T-helper 2 cell (primary cell): ENCODE measurements around the gene WDR49.

Source experiments
- DNase-seq, 5 experiments: peaks; one replicate each; pipeline versions ENCODE4 v3.0.0 to v3.0.0-alpha.2; 2012 to 2022

The WDR49 gene

DNA sequence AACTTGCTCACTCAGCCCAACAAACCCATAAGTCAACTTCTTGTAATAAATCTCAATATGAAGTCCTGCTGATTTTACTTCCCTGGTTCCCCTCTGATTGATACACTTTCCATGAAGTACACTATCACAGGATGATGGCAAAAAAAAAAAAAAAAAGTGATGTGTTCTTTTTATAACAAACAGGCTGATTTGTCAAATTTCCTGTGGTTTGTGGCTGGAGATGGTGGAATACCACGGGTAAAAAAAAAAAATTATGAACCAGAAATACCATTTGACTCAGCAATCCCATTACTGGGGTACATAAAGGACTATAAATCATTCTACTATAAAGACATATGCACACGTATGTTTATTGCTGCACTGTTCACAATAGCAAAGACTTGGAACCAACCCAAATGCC lies 169.2 kb downstream of the WDR49 start:
- DNase-seq: no peak

DNA sequence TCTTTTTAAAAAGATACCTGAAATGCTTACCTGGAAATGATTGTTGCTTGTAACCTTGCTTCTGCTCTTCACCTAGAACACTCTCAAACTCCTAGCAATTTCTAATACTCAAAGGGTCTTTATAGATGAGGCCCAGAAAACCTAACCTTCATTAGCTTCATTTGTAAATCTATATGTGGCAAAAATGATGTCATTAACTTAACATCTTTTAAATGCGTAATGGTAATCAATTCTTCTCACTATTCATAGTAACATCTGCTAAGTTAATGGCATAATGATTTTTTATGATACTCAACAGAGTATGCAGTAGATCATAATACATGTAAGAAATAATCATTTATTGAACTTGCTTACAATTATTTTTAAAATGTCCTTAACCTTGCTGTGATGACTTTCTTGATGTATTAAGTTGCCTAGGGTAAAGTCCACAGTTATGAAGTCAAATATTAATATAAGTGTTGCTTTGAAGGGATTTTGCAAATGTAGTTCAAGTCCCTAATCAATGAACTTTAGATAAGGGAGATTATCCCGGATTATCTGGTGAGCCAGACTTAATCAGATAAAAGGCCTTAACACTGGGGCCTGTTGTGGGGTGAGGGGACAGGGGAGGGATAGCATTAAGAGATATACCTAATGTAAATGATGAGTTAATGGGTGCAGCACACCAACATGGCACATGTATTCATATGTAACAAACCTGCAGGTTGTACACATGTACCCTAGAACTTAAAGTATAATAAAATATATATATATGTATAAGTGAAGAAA lies 169.8 kb downstream of the WDR49 start:
- no peak for DNase-seq

DNA sequence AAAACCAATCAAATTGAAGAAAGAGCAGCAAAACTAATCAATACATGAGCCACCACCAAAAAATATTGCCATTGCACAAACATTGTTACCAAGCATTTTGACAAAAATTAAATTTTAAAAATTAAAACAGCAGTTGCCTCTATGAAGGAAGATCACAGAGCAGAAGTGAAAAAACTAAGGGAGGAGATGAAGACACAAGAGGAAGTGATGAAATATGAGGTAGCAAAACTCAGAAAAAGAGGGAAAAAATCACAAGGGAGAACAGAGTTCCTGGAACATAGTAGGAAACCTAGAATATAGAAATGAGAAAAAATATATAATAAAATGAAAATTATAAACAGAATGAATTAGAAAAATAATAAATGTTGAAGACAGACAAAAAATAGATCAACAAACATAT lies 172.6 kb downstream of the WDR49 start:
- no peak for DNase-seq

DNA sequence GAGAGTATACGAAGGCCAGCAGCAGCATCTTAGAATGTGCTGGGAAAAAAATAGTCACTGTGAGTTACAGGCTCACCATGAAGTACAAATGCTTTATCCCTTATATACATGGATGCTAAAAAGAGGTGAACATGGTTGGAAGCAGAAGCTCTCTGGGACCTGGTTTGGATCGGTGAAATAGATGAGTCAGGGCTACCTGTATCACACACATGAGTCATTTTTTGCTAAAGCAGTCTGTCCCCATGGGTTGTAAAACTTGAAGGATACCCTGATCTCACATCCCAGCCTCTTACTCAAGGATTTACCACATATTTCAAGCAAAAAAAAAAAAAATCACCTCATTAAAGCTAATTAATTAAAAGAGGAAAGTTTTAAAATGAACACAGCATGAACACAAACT lies 173.0 kb downstream of the WDR49 start:
- DNase-seq: no peak

DNA sequence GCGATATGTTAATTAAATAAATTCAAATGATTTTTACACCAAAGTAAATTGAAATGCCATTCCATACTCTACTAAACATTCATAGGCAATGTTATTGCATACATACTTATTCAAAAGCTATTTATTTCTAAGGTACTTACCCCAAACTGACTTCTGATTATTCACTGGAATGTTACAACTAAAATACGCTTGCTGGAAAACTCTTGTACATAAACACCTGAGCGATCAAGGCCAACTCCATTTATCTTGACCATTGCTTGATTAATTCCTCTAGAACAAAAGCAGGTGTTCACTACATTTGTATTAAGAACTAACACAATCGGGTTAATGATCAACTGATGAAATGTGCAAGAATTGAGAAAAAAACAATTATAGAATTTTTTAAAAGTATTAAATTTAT lies 179.9 kb downstream of the WDR49 start, which contains the start of gene SERPINI2:
SERPINI2 (minus strand) TSS at position 180 of the 400 bp plus-strand sequence. CDS start 2,208 bp downstream, outside the sequence.
- no peak for DNase-seq

DNA sequence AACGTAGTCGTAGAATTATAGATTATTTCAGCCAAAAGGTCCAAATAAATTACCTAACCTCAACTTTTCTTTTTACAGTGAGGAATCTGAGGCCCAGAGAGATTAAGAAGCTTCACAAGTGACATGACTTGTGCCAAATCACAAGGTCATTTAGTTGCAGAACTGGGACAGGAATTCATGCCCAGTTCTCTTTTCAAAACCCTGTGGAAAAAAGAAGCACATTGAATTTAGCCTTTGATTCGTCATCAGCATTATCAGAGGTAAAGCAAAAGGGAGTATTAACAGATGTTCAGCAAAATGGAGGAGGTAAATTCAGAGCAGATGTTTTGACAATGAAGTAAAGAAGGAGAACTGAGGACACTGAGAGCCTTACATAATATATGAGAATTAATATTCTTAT lies 184.4 kb downstream of the WDR49 start:
- no peak for DNase-seq

DNA sequence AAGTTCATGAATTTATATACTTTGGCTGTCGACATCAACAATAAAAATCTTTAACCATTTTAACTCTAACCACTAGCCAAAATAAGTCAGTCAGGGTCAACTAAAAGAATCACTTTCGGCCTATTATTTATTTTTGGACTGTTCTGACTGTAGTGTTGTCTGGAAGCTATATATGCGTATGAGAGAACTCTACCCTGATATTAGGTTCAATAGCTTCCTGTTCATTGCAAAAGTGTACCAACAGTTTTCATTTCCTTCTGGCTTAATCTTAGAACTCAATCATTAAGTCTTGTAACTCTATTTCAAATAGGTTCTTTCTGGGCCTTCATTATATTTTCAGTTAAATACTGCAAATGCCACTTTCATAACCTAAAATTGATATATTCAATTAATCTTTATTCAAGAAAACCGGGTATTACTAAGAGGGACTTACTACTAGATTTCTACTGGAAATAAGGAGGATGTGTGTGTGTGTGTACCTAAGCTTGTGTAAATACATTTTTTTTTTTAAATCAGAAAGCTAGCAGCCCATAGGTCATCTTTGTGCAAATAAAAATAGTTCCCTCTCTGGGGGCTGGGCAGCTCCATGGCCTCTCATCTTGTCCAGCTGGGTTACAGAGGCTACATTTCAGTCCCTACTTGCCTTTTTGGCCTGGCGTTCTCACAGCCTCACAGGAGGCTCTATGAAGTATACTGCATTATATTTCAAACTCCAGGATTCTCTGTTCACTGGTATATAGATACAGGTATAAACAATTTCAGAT lies 185.7 kb downstream of the WDR49 start:
- DNase-seq: no peak

DNA sequence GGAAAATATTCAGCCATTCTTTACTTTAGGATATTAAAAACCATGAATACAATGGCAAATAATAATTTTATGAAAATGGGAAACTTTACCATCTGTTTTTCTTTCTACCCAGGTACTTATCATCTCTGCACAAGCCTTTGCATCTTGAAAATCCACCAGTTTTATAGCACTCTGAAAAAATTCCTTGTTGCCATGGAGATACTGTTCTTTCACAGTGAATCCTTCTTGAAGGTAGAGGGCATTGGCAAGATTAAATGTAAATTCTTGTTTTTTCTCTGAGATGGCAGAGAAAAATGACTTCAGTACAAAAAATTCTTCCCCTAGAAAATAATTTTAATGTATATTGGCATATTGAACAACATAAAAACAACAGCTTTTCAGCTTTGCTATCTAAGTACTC lies 186.8 kb downstream of the WDR49 start:
- no peak for DNase-seq

DNA sequence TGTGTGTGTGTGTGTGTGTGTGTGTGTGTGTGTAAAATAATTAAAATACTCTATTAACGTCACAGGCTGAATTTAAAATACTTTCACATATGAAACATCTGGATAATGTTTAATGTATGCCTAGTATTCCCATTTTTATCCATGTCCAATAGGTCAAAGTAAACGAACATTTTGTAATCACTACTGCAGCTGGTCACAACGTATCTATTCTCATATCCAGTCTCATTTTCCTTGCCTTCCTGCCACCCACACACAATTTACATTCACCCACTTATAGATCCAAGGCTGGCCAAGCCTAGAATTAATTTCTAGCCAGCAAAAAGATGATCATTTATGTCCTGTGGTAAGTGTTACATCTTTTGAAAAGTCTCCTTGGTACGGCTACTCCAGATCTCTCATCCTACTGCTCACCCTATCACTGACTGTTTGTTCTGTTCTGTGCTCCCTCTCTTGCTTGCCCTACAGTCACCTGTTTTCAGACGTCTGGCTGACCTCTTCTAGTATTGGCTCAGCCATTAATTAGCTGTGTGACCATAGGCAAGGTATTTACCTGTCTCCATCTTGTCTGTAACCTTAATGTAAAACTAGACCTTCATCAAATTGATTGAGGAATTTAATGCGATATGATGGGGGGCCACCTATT lies 197.5 kb downstream of the WDR49 start:
- DNase-seq: no peak

DNA sequence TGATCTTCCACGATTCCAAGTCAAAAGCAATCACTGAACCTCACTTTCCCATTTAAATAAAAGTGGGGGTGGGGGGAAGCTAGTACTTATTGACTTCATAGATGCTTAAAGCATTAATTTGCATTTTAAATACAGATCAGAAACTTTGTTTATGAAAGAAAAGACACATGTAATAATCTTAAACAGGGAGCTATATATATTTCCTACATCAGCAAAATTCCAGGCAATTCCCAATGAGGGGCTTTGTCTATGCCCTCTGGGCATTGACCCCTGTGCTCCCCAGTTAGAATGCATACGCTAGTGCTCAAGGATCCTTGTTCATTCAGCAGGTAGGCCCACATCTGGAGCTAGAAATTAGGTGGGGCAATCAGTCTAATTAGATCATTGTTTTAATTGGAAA lies 199.9 kb downstream of the WDR49 start:
- no peak for DNase-seq

DNA sequence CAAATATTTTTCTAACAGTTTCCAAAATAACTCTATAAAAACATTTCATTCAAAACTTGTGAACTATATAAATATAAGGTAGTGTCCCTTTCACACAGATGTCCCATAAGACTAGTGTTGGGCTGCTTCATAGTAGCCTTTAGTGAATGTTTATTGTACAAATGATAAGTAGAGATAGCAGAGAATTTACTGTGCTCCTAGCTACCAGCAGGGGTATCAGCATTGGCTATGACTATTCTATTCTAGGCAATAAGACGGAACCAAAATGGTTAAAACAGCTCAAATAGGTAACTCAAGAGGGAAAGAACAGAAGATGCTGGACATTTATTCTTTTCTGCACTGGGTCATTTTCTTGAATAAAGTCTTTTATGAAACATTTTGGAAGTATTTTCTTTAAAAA lies 202.5 kb downstream of the WDR49 start:
- DNase-seq: no peak

DNA sequence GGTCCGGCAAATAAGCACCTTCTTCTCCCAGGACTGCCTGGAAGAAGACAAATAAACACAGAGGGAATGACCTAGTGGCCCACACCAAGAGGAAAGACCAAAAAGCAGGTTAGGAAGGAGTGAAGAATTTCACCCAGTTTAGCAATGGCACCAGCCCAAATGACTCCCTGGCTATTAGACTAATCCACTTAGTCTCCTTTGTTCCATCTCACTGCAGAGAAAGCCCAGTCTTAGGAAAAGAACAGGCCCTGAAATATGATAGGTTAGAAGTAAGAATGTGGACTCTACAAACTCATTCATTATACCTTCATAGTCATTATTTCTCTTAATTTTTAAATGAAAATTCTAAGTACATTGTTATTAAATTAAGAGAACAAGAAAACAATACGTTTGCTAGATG lies 203.1 kb downstream of the WDR49 start:
- DNase-seq: no peak

DNA sequence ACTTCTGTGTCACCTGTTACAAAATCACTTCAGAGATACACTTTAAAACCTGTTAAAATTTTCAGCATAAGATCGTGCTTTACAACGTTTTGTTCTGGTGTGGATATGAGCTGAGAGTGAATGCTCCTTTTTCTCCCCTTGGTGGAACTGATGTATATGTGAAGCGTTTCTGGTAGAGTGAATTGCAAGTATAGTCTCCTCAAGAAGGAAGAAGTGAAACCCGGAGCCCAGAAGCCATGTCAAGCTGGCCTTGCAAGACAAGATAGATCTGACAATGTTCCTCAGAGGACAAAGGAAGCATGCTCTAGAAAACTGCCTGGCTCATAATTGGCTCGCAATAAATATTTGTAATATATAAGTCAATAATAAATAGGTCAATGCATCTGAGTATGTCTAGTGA lies 203.5 kb downstream of the WDR49 start:
- no peak for DNase-seq

DNA sequence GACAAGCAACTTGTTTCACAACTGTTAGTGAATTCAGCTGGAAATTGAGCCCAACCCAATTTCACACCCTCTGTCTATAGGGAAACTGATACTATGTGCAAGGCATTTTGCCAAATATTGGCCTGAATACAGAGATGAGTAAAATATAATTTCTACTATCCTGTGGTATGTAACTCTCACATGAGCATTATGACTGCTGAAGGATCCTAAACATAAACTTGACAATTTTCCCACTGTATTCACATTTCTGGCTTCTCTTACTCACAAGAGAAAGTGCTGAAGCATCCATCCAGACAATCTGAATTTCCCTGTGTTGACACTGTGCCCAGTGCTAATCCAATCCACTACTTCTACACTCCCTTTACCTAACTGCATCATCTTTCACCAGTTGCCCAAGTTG lies 208.3 kb downstream of the WDR49 start:
- DNase-seq: no peak

DNA sequence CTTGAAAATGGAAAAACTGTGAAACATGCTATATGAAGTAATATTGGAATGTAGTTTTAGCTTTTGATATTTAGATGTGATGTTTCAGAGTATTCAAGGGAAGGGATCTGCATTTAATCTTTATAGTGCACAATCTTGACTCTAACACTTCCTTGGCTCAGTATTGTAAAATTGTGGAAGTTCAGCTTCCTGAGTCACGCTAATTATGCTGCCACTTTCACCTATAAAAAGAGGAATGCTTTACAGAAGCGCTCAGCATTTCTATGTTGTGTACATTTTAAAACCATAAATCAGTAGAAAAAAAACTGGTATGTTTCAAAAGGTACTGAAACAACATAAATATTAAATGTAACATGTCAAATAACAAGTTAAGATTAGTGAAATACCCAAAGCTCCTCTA lies 212.5 kb downstream of the WDR49 start:
- no peak for DNase-seq

DNA sequence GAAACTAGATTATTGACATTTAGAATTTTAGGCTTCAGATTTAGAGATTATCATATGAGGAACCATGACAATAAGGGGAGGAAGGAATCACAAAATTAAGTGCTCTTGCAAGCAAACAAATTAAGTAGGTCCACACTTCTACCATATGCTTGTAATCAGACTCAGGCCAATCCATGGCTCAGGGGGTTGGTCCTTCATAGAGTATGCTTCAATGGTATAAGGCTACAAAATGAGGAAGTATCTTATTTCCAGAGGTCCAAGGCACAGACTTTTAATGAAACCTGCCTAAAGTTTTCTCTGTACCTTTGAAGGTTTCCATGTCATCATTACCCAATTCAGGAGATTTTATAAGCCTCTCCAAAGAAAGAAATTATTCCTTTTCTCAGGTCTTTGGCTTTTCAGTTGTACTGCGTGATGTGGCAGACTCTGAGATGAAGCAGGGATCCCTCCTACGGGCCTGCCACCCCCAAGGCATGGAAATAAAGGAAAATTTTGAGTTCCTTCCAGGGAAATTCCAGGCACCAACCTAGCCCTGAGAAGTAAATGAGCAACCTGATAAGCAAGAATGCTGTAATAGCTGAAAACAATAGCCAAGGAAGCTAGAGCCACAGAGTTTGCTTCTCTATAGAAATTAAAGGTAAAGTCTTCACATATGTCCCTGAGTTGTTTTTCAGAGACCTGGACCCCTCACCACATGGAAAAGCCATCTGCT lies 216.2 kb downstream of the WDR49 start:
- DNase-seq: no peak
